ENCODE results near the gene PIBF1.
"Not testable (repeated sequence)": the region's sequence is repeated elsewhere in the genome, so short reads cannot be mapped to it uniquely, and the experiment has no call there.

The PIBF1 gene, protein sequence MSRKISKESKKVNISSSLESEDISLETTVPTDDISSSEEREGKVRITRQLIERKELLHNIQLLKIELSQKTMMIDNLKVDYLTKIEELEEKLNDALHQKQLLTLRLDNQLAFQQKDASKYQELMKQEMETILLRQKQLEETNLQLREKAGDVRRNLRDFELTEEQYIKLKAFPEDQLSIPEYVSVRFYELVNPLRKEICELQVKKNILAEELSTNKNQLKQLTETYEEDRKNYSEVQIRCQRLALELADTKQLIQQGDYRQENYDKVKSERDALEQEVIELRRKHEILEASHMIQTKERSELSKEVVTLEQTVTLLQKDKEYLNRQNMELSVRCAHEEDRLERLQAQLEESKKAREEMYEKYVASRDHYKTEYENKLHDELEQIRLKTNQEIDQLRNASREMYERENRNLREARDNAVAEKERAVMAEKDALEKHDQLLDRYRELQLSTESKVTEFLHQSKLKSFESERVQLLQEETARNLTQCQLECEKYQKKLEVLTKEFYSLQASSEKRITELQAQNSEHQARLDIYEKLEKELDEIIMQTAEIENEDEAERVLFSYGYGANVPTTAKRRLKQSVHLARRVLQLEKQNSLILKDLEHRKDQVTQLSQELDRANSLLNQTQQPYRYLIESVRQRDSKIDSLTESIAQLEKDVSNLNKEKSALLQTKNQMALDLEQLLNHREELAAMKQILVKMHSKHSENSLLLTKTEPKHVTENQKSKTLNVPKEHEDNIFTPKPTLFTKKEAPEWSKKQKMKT

DNA sequence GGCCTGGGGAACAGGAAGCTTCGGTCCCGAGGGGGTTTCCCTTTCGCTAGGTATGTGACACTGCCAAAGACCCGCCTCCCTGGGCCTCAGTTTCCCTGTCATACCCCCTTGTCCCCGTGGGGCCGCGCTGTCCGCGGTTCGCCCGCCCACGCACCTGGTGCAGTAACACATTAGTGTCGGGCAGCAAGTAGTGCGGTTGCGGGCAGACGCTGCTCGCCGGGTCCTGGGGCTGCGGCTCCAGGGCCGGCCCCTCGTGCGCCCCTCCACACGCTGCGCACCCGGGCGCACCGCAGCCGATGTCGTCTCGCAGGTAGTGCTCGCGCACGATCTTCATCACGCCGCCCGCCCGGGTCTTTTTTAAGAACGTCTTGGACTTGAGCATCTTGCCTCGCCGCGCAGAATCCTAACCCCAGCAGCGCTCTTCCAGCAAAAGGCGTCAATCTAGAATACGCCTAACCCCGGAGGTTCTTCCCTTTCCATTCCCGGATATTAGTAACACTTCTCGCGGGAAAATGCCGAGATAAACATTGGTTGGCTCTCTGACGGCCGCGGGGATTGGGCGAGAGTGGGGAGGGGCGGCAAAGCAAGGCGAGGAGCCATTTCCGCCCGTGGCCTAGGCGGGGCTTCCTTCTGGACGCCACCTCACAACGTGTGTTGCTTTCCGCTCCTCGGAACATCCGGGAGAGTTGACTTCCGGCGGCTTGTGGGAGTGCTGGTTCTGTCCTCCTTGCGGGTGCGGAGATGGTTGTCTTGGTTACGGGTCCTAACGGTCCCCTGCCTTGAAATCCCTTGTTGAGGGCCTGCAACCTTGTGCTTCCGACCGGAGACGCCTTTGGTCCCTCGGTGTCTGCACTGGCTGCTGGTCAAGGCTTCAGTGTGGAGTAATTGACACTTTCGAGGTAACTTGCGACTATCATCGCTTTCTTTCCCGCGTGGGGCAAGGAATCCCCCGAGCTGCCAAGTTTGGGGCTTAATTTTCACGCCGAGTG lies at the start of gene PIBF1, which contains the start of gene DIS3:
Gene PIBF1, plus strand, starts transcription at position 683 of the 989 bp plus-strand sequence. CDS start 1,337 bp downstream, outside the sequence.
Gene DIS3, minus strand, starts transcription at position 450 of the 989 bp plus-strand sequence. Its CDS starts 68 bp downstream, at position 382.
- peak; percentile 96 for DNase-seq

DNA sequence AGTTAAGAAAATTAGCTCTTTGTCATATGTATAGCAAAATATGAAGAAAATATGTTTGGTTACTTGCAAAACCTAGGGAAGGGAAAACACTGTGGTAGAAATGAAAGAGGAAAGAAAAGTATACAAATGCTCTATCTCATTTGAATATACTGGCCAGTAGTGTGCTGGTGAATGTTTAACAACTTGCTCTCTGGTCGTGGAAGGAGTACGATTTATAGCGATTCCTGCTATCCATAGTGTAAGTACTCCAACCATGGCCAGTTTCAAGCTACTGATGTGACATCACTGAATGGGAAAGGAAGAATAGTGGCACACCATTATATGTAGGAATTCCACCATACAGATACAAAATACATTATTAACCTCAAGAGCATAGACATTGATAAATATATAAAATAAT lies 44.9 kb upstream of the PIBF1 start:
- no peak for DNase-seq

DNA sequence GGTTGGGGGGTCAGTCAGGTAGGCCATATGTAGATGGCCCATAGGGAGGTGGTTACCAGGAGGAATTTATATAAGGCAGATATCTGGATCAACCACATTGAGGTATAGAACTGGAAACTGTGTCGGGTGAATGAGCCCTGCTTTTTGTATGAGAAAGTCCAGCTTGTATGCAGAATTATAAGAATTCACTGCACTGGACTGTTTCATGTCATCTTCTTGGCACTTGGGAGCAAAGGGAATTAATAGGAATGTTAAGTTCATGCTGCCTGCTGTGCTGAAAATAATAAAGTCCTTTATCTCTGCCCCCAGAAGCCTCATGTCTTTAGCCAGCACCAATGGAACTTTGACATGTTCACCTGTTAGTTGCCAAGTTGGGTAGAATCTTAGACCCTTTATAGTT lies 41.9 kb upstream of the PIBF1 start:
- no peak for DNase-seq

DNA sequence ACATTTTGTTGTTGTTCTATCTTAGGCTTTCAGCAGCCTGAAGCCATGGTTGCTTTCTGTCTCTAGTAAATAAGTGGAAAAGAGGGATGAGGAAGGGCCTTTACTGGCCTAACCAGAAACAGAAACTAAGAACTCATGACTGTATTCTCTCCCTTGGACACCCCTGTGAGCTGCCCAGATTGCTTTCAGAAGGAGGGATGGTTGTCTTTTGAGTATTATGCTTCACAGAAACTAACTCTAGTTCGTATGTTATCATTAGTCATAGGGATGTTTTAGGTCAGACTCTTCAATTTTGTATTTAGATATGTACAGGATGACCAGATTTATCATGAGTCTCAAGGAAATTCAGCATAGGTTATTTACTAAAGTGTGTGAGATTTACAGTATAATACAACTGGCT lies 36.7 kb upstream of the PIBF1 start:
- no peak for DNase-seq

DNA sequence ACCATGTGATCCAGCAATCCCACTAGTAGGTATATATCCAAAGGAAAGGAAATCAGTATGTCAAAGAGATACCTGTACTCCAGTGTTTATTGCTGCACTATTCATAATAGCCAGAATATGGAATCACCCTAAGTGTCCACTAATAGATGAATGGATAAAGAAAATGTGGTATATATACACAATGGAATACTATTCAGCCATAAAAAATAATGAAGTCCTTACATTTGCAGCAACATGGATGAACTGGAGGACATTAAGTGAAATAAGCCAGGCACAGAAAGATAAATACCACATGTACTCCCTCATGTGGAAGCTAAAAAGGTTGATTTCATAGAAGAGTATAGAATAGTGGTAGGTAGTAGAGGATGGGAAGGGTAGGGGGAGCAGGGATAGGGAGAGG lies 30.7 kb upstream of the PIBF1 start:
- DNase-seq = no peak

DNA sequence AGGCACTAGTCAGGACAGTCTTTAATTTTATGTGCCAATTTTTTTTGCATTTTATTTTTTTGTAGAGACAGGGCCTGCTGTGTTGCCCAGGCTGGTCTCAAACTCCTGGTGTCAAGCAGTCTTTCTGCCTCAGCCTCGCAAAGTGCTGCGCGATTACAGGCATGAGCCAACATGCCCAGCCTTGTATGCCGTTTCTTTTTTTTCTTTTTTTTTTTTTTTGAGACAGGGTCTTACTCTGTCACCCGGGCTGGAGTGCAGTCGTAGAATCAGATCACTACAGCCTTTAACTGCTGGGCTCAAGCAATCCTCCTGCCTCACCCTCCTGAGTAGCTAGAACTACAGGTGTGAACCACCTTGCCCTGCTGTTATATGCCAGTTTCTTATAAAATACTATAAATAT lies 27.8 kb upstream of the PIBF1 start:
- DNase-seq = no peak

DNA sequence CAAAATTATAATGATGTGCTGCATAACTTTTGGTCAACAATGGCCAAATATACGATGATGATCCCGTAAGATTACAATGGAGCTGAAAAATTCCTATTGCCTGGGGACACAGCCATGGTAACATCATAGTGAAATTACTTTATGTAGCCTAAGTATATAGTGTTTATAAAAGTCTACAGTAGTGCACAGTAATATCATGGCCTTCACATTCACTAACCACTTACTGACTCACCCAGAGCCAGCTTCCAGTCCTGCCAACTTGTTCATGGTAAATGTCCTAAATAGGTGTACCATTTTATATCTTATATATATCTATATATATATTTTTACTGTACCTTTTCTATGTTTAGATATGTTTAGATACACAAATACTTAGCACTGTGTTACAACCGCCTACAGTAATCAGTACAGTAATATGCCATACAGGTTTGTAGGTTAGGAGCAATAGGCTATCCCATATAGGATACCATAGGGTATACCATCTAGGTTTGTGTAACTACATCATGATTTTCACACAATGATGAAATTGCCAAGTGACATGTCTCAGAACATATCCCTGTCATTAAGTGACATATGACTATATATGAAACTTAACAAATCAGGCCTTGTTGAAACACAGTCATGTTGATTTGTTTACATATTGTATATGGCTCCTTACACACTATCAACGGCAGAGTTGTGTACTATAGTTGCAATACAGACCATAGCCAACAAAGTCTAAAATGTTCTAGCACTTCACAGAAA lies 24.0 kb upstream of the PIBF1 start:
- no peak for DNase-seq

DNA sequence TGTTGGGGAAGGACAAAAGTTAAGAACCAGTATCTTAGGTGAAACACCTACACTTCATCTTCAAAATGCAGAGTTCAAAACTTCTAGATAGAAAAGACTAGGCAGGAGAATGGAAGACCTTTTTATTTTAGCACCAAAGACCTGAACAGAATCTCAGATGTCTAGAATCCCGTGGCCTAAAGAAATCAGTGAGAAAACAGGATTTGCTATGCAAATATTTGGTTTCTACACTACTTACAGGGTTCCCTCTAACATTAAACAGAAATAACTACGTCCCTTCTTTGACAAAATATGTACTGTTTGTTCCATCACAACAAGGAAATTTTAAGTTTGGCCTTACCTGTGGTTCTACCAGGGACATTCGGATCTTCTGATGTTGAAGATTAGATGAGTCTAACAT lies 21.7 kb upstream of the PIBF1 start:
- no peak for DNase-seq

DNA sequence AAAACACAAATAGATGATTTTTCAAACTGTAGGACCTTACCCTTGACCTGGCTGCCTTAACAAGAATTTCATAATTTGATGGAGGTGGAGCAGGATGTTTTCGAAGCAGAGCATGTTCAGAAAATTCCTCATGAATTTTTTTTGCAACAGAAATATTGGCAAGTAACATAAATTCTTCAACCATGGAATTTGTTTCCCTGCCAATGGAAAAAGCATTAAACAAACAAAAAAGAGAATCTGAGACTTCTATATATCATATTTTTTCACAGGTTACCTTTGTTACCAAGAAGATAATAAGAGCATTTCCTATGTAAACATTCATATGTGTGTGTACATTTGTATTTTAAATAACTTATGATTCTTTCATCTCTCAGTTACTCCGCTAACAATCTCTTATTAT lies 18.5 kb upstream of the PIBF1 start:
- DNase-seq = no peak

DNA sequence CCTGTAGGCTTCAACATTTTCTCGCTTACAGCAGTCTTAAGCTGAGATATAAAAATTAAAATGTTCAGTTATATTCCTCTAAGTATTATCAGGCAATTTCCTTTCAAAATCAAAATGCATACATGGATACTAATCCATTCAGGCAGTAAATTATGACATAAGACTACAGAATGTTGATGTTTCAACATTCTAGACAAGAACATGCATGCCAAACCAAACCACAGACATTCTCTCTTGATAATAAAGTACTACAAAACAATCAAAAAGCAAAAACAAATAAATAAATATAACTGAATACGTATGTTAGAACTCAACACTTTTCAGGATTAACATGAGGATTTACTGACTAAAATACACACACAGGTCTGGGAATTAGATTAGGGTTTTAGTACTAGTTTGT lies 7.9 kb upstream of the PIBF1 start:
- no peak for DNase-seq

DNA sequence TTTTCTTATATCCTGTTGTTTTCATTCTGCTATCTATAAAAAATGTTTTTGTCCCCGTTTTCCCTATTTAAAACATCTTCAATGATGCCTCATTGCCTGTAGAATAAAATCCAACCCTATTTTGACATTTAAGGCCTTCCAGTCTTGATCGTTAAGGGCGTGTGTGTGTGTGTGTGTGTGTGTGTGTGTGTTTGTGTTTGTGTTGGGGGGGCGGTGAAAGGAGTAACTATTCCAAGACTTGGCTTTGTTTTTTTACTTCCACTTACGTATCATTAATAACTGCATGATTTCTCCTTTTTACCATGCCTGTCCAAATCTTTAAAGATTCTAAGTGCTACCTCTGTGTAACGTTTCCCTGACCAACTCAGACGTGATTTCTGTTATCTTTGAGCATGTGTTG lies 784 bp downstream of the PIBF1 start:
- peak; percentile 28 for DNase-seq

DNA sequence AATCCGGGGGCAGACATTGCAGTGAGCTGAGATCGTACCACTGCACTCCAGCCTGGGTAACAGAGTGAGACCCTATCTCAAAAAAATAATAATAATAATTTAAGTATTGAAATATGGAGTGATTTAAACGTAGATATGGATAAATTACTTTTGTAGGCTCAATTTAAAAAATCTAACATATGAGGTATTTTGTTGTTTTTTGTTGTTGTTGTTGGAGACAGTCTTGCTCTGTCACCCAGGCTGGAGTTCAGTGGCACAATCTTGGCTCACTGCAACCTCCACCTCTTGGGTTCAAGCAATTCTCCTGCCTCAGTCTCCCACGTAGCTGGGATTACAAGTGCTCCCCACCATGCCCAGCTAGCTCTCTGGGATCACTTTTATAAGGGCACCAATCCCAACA lies 2.7 kb downstream of the PIBF1 start:
- DNase-seq = not testable (repeated sequence)

DNA sequence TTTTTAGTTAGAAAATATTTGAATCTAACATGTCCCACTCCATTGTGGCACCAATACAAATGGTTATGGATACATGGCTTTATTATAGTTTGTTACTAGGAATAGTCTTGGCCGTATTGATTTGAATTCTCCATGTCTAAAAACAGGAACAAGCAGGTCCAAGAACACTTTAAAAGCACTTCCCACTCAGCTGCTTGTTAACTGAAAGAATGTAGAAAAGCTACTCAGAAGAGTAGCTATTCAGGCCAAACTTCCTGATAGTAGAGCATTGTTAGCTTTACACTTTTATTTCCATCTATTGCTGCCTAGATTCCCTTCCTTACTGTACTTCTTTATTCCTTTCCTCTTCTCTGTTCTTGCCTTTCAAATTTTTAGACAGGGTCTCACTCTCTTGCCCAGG lies 6.9 kb downstream of the PIBF1 start:
- no peak for DNase-seq

DNA sequence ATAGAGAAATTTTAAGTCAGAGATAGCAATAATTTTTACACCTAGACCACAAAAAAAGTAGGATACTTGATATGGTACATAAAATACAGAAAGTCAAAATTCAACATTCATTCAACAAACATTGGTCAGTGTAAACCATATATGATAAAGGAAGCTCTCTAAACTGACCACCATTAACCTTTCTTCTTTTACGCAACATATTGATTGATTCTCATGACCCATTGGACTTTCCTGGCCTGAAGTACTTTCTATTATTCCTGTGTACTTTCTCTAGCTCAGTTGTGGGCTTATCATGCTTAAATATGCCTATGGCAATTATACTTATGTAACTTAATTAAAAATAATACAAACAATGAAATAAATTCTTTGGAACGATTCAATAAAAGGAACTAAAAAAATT lies 10.7 kb downstream of the PIBF1 start:
- no peak for DNase-seq

DNA sequence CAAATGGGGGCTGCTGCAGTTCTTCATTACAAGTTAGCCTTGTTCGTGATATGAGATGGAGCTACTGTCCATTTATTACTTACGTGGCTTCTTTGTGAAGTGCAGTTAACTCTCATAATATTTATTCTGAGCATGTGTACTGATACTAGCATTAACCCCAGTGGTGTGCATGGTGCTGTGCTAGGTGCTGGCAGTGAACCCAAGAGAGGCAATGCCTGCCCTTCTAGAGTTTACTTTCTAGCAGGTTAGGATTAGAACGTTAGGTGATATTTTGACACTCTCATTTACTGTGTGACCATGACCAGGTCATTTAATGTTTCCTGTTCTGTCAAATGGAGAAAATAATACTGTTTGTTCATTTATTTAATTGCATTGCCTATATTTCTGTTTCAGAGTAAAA lies 16.9 kb downstream of the PIBF1 start:
- DNase-seq = no peak

DNA sequence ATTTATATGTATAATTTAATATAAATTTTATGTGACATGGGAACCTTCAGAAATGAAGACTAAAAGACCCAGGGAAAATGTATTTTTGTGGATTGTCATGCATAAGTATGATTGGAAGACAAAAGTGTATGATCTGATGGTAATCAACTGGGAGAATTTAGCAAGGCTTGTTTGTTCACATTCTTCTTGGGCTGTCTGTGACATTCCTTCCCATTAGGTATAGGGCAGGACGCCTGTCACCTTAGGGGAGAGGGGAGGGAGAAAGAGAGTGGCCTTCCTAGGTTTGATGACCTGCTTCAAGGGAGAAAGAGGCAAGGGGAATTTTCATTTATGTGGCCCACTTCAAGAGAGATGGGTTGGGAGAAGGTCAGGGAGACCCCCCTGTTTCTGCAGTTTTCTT lies 22.4 kb downstream of the PIBF1 start:
- DNase-seq = no peak

DNA sequence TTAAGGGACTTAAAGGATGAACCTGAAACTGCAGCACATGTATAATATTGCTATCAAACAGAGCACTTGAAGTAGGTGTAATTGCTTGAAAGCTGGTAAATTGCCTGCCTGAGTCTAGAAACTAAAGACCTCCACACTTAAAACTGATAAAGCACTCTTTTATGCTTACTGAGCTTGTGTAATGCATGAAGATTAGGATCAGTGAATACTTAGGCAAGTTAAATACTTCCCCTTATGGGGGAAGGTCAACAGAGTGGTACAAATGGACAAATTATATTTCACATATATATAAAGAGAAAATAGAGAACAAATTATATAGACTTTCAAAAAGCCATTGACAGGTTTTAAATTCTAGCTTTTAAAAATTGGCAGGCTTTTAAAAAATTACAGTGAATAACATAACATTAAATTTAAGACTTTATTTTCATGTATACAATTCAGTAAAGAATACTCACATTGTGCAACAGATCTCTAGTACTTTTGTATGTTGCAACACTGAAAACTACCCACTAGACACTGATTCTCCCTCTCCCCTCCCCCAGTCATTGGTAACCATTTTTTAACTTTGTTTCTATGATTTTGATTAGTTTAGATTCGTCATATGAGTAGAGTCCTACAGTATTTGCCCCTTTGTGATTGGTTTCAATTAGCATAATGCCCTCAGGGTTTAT lies 23.9 kb downstream of the PIBF1 start:
- DNase-seq = no peak

DNA sequence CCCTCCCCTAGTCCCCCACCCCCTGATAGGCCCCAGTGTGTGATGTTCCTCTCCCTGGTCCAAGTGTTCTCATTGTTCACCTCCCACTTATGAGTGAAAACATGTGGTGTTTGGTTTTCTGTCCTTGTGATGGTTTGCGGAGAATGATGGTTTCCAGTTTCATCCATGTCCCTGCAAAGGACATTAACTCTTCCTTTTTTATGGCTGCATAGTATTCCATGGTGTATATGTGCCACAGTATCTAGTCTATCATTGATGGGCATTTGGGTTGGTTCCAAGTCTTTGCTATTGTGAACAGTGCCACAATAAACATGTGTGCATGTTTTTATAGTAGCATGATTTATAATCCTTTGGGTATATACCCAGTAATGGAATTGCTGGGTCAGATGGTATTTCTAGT lies 24.6 kb downstream of the PIBF1 start:
- DNase-seq = not testable (repeated sequence)

DNA sequence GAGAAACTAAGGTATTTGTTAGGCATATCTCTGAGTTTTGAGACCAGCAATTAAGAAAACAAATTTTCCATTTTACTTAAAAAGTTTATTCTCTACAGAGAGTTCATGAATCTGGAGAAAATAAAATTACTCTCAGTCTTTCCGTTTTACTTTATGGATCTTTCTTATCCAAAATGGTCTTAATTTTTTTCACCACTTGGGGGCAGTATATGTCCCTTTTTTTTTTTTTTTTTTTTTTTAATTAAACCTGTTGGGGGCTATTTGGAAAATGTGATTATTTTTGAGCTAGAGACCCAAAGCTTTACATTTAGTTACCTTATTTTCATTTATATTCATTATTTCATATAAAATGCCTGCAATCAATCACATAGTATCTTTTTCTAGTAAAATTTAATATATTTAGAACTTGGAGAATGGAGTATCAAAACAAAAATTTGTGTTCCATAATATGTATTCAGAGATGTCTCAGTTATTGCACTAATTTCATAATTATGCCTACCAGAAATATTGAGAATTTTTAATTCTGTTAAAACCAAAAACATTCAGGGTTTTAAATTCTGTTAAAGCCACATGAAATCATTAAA lies 27.1 kb downstream of the PIBF1 start:
- DNase-seq = peak; percentile 13

DNA sequence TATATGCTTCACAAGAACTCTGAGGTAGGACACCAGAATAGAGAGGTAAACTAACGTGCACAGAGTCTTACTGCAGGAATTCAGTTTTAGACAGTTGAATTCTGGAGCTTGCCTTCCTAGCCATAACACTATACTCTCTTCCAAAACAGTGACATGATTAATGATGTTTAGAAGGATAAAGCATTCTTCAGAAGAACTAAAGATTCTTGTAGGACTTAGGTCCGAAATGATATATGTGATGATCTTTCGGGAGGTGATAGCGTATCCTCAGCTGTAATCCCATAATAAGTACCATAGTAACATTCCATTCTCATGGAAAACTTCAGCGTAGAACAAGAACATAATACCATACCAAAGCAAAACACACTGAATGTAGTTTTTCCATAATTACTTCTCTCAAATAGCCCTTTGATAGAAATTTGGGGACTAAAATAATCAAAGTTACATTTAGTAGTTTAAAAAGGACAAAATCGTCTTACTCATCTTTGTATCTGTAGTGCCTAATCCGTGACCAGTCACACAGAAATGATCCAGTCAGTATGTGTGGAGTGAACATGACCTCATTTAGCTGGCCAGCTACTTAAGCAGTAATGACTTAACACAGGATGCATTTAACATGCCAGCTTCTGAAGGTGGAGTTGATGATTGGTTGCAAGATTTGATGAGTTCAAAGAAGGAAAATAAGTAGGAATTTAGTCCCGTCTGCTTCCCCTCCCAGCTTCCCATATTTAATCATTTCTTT lies 38.4 kb downstream of the PIBF1 start:
- DNase-seq = no peak

DNA sequence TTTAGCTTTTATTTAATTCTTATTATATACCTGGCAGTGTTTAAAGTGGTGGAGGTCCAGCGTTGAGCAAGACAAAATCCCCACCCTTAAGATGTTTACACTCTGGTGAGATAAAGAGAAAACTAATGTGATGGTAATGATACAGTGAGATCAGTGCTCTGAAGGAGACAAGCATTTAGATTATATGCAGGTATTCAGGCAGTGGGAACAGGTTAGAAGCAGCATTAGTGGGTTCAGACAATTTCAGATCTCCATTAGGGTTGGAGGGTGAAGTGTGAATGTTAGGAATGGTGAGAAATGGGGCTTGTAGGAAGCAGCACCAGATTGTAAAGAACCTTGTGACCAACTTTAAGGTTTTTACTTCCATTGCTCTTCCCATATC lies 39.0 kb downstream of the PIBF1 start:
- DNase-seq = no peak

Data from CD4-positive, alpha-beta T cell treated with Interleukin-12 subunit alpha and Interleukin-12 subunit beta, for 1 hour (primary cell).